Transverse colon (tissue), 4 donors: ENCODE measurements around the gene PRDM2.

Experiments
- EP300 ChIP-seq: sonication (generic); formaldehyde crosslinking; IDR thresholded peaks from one replicate; pipeline ENCODE4 v1.6.1; 2017; ENCODE audit warnings: antibody characterized with exemption, low read depth
- POLR2A ChIP-seq: fragments of 450-650 bp; IDR thresholded peaks from one replicate; pipeline ENCODE4 v1.6.1; 2016; ENCODE audit warnings: antibody characterized with exemption, mild to moderate bottlenecking, moderate library complexity
- POLR2AphosphoS5 ChIP-seq, 3 donors: sonication (generic); formaldehyde crosslinking; IDR thresholded peaks; one replicate each; pipeline ENCODE4 v1.6.1; 2016; ENCODE audit warnings: antibody characterized with exemption in 3 of 3
- TF ChIP-seq, protein P1 (sequence below), 5 experiments: fragments of 200-600 bp in 3 of 5; fragments of 450-650 bp in 2 of 5; sonication (generic) in 3 of 5; IDR thresholded peaks; 1 replicate in 2 of 5; 2 replicates in 3 of 5; pipeline ENCODE4 v1.5.1; 2016 to 2017; ENCODE audit warnings: antibody characterized with exemption in 5 of 5, inconsistent platforms in 3 of 5, mild to moderate bottlenecking in 2 of 5, moderate library complexity in 1 of 5

DNA sequence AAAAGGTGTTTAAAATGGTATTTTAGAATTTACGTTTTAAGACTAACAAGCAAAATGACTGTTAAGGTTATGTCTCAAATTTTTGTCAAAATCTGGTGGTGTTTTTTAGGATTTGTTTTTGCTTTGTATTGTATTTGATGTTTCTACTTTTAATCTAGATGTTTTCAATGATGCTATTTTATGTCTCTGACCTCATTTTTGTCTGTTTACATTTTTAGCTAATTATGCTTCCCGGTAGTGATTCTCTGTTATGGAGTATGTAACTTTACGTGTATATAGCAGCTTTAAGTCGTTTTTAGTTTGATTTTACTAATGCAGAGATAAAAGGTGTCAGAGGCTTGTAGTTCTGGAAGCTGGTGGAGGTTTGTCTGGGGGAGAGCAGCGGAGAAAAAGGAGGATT is 71.8 kb downstream of the PRDM2 start:
- TF ChIP-seq, protein P1, sequence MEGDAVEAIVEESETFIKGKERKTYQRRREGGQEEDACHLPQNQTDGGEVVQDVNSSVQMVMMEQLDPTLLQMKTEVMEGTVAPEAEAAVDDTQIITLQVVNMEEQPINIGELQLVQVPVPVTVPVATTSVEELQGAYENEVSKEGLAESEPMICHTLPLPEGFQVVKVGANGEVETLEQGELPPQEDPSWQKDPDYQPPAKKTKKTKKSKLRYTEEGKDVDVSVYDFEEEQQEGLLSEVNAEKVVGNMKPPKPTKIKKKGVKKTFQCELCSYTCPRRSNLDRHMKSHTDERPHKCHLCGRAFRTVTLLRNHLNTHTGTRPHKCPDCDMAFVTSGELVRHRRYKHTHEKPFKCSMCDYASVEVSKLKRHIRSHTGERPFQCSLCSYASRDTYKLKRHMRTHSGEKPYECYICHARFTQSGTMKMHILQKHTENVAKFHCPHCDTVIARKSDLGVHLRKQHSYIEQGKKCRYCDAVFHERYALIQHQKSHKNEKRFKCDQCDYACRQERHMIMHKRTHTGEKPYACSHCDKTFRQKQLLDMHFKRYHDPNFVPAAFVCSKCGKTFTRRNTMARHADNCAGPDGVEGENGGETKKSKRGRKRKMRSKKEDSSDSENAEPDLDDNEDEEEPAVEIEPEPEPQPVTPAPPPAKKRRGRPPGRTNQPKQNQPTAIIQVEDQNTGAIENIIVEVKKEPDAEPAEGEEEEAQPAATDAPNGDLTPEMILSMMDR (IDR thresholded peaks at IDR 0.05): no peak
- TF ChIP-seq POLR2A: no peak
- TF ChIP-seq POLR2AphosphoS5 (IDR thresholded peaks at IDR 0.05): no peak
- no peak for TF ChIP-seq EP300
